Activated naive CD8-positive, alpha-beta T cell treated with anti-CD3 and anti-CD28 coated beads, Interleukin-2, amount 50 U/mL, for 16 hours (primary cell): ENCODE data around the gene BCAN.
A peak's percentile ranks its signal among the peaks of the same experiment; 100 is the strongest.

Experiments used
- DNase-seq: peaks from one replicate; pipeline ENCODE4 v3.0.0-alpha.2; 2020; ENCODE audit warnings: low read depth, low spot score

BCAN gene

GRCh38 chr1:156700736-156701531, 59.0 kb downstream of the BCAN start:
- DNase-seq, result no peak

GRCh38 chr1:156703336-156703735, 61.4 kb downstream of the BCAN start:
- no peak for DNase-seq

- DNase-seq, result no peak
These were observed 61.8 kb downstream of the BCAN start for GRCh38 chr1:156703741-156704140.

GRCh38 chr1:156704166-156704711, 62.3 kb downstream of the BCAN start:
- DNase-seq, result no peak

- DNase-seq, result no peak
These were observed 63.0 kb downstream of the BCAN start for GRCh38 chr1:156704930-156705320.

GRCh38 chr1:156705321-156705917, 63.5 kb downstream of the BCAN start, which contains the start of gene CRABP2:
Gene CRABP2, minus strand, starts transcription at chr1:156705583. Its CDS starts 137 bp downstream, at chr1:156705446.
- DNase-seq, result no peak

- peak; percentile 48 for DNase-seq
These were observed 64.2 kb downstream of the BCAN start for GRCh38 chr1:156705918-156706656.

GRCh38 chr1:156706657-156707416, 64.9 kb downstream of the BCAN start:
- DNase-seq, result no peak

- no peak for DNase-seq
These were observed 65.7 kb downstream of the BCAN start for GRCh38 chr1:156707417-156708217.

- no peak for DNase-seq
These were observed 66.3 kb downstream of the BCAN start for GRCh38 chr1:156708218-156708661.

- no peak for DNase-seq
These were observed 67.1 kb downstream of the BCAN start for GRCh38 chr1:156709031-156709430.
